ENCODE measurements around the gene NCAPH2.

GRCh38 chr22:50548040-50548920, 40.3 kb downstream of the NCAPH2 start:
- TF ChIP-seq CTCF (IDR thresholded peaks at IDR 0.05) (peak in 2 of 6 experiments; percentile 6 to 12), POLR2AphosphoS5 (IDR thresholded peaks at IDR 0.05) (no peak), POLR2A (IDR thresholded peaks at IDR 0.05) (no peak)
